Suprapubic skin (tissue), 4 donors: ENCODE measurements around the gene DIAPH2.

ENCODE experiments used
- EP300 ChIP-seq: sonication (generic); formaldehyde crosslinking; IDR thresholded peaks from one replicate; pipeline ENCODE4 v1.6.1; 2017; ENCODE audit warnings: antibody characterized with exemption
- POLR2A ChIP-seq, 2 donors: fragments of 450-650 bp; IDR thresholded peaks; one replicate each; pipeline ENCODE4 v1.6.1; 2017; ENCODE audit warnings: antibody characterized with exemption in 2 of 2, mild to moderate bottlenecking in 2 of 2, moderate library complexity in 2 of 2
- POLR2AphosphoS5 ChIP-seq, 3 donors: sonication (generic); formaldehyde crosslinking; IDR thresholded peaks; one replicate each; pipeline ENCODE4 v1.6.1; 2017; ENCODE audit warnings: antibody characterized with exemption in 3 of 3
- TF ChIP-seq, protein P1 (sequence below), 2 donors: fragments of 200-600 bp in 1 of 2; fragments of 450-650 bp in 1 of 2; sonication (generic) in 1 of 2; IDR thresholded peaks; one replicate each; pipeline ENCODE4 v1.5.1; 2016 to 2019; ENCODE audit warnings: antibody characterized with exemption in 2 of 2, mild to moderate bottlenecking in 1 of 2, moderate library complexity in 1 of 2

- TF ChIP-seq EP300: no peak
- TF ChIP-seq, protein P1, sequence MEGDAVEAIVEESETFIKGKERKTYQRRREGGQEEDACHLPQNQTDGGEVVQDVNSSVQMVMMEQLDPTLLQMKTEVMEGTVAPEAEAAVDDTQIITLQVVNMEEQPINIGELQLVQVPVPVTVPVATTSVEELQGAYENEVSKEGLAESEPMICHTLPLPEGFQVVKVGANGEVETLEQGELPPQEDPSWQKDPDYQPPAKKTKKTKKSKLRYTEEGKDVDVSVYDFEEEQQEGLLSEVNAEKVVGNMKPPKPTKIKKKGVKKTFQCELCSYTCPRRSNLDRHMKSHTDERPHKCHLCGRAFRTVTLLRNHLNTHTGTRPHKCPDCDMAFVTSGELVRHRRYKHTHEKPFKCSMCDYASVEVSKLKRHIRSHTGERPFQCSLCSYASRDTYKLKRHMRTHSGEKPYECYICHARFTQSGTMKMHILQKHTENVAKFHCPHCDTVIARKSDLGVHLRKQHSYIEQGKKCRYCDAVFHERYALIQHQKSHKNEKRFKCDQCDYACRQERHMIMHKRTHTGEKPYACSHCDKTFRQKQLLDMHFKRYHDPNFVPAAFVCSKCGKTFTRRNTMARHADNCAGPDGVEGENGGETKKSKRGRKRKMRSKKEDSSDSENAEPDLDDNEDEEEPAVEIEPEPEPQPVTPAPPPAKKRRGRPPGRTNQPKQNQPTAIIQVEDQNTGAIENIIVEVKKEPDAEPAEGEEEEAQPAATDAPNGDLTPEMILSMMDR (IDR thresholded peaks at IDR 0.05): no peak
- TF ChIP-seq POLR2A (IDR thresholded peaks at IDR 0.05): no peak
- no peak for TF ChIP-seq POLR2AphosphoS5 (IDR thresholded peaks at IDR 0.05)
Measured at GRCh38 chrX:97046867-97047266, 362.2 kb downstream of the DIAPH2 start.
